GM12878 (cell line): ENCODE data around the gene TMIGD2. TPM values are rescaled to one million over a fixed set of nuclear protein-coding genes. Genes with fewer than 3 reads are reported as not detected.

ENCODE experiments used
- ATAC-seq: fragments of 200-7000 bp; cut with Tn5 transposase; 3 replicates; pipeline ENCODE4 v1.9.1; 2020; ENCODE audit warnings: mild to moderate bottlenecking, moderate library complexity
- BruUV-seq: library from RNA; stranded (reverse); fragments of 400-500 nt; replicated peaks from 2 replicates; lab custom pipeline; 2021; lab: Mats Ljungman, UMichigan
- CTCF ChIA-PET: fragments of 300-600 bp; sonication (Branson Sonifier 250); formaldehyde crosslinking; extraction: SDS; loops from one replicate; lab custom pipeline; 2021; ENCODE audit warnings: inconsistent platforms; lab: Yijun Ruan, JAX
- POLR2A ChIA-PET: fragments of 350-600 bp; formaldehyde crosslinking; extraction: SDS; loops from one replicate; lab custom pipeline; 2021; ENCODE audit warnings: inconsistent platforms; lab: Charles Lee
- RAD21 ChIA-PET: fragments of 300-600 bp; sonication (Branson Sonifier 250); formaldehyde crosslinking; loops from one replicate; lab custom pipeline; 2023; ENCODE audit warnings: antibody characterized with exemption; ENCODE audit not compliant: unreplicated experiment; lab: Charles Lee
- SMC1A ChIA-PET: fragments of 300-600 bp; sonication (Branson Sonifier 250); formaldehyde crosslinking; loops from one replicate; lab custom pipeline; 2023; ENCODE audit not compliant: unreplicated experiment, uncharacterized antibody; lab: Charles Lee
- DNase-seq: peaks from one replicate; pipeline ENCODE4 v3.0.0-alpha.2; 2011; ENCODE audit warnings: low read depth, low spot score
- FAIRE-seq: peaks from 3 replicates; lab custom pipeline; 2011; peaks lifted over from hg19 to GRCh38; lab: Jason Lieb, UNC
- H2AFZ ChIP-seq: 2 replicates; pipeline ENCODE4 v1.6.0; 2011; ENCODE audit warnings: low read depth, low read length, control low read depth; ENCODE audit not compliant: control insufficient read depth
- H3K27ac ChIP-seq: 2 replicates; pipeline ENCODE4 v1.5.1; 2011; ENCODE audit warnings: control low read depth; ENCODE audit not compliant: control insufficient read depth, insufficient read depth
- H3K27me3 ChIP-seq, 2 experiments: replicated peaks in 1 of 2; 2 replicates each; pipeline versions ENCODE4 v1.6.0 to v1.6.1; 2011; ENCODE audit warnings: low read length in 1 of 2; ENCODE audit not compliant: control insufficient read depth in 2 of 2, insufficient read depth in 2 of 2
- H3K36me3 ChIP-seq, 2 experiments: 2 replicates each; pipeline ENCODE4 v1.5.1; 2011; ENCODE audit warnings: low read length in 1 of 2; ENCODE audit not compliant: control insufficient read depth in 2 of 2, insufficient read depth in 2 of 2
- H3K4me1 ChIP-seq: 2 replicates; pipeline ENCODE4 v1.6.1; 2011; ENCODE audit warnings: mild to moderate bottlenecking, low read length, moderate library complexity, mixed read lengths; ENCODE audit not compliant: control insufficient read depth, insufficient read depth
- H3K4me2 ChIP-seq: 2 replicates; pipeline ENCODE4 v1.6.0; 2011; ENCODE audit warnings: control low read depth; ENCODE audit not compliant: control insufficient read depth, insufficient read depth
- H3K4me3 ChIP-seq: fragments of 200-600 bp; sonication (generic); 2 replicates; pipeline ENCODE4 v1.5.1; 2016
- H3K79me2 ChIP-seq: 2 replicates; pipeline ENCODE4 v1.6.0; 2011; ENCODE audit warnings: low read length; ENCODE audit not compliant: control insufficient read depth, insufficient read depth
- H3K9ac ChIP-seq: 2 replicates; pipeline ENCODE4 v1.8.0; 2011; ENCODE audit warnings: low read length, control low read depth, mixed read lengths; ENCODE audit not compliant: control insufficient read depth, insufficient read depth
- H3K9me3 ChIP-seq: replicated peaks from 3 replicates; pipeline ENCODE4 v1.5.1; 2011; ENCODE audit warnings: mild to moderate bottlenecking, low read length; ENCODE audit not compliant: control insufficient read depth, insufficient read depth
- H4K20me1 ChIP-seq: 2 replicates; pipeline ENCODE4 v1.6.0; 2011; ENCODE audit not compliant: control insufficient read depth, insufficient read depth
- CBX3 ChIP-seq: fragments of 200-600 bp; sonication (generic); IDR thresholded peaks from 2 replicates; pipeline ENCODE4 v1.6.1; 2016; ENCODE audit warnings: low read depth, borderline replicate concordance
- CHD2 ChIP-seq: IDR thresholded peaks from 2 replicates; pipeline ENCODE4 v1.6.1; 2011; ENCODE audit warnings: low read depth, low read length, improper control_type of control experiment, borderline replicate concordance
- MAX ChIP-seq: IDR thresholded peaks from 2 replicates; pipeline ENCODE4 v1.6.1; 2012; ENCODE audit warnings: low read depth, low read length, improper control_type of control experiment
- MTA2 ChIP-seq: fragments of 450-650 bp; IDR thresholded peaks from 2 replicates; pipeline ENCODE4 v1.6.1; 2016; ENCODE audit warnings: low read depth, mild to moderate bottlenecking, moderate library complexity
- NBN ChIP-seq: fragments of 450-650 bp; IDR thresholded peaks from 2 replicates; pipeline ENCODE4 v1.6.1; 2016
- RAD21 ChIP-seq: IDR thresholded peaks from 2 replicates; pipeline ENCODE4 v1.6.1; 2011; ENCODE audit warnings: mild to moderate bottlenecking, low read depth, low read length, moderate library complexity; ENCODE audit not compliant: insufficient read depth
- SIX5 ChIP-seq: IDR thresholded peaks from 2 replicates; pipeline ENCODE4 v1.6.1; 2011; ENCODE audit warnings: mild to moderate bottlenecking, low read depth, low read length, moderate library complexity; ENCODE audit not compliant: severe bottlenecking
- SMAD1 ChIP-seq: fragments of 450-650 bp; IDR thresholded peaks from 2 replicates; pipeline ENCODE4 v1.6.1; 2018; ENCODE audit warnings: mild to moderate bottlenecking, low read depth; ENCODE audit not compliant: partially characterized antibody
- SP1 ChIP-seq: IDR thresholded peaks from one replicate; pipeline ENCODE4 v1.6.1; 2011; ENCODE audit warnings: low read depth, low read length
- SRF ChIP-seq, 2 experiments: IDR thresholded peaks; 2 replicates each; pipeline ENCODE4 v1.6.1; 2011; ENCODE audit warnings: low read depth in 2 of 2, low read length in 2 of 2, mild to moderate bottlenecking in 1 of 2, moderate library complexity in 1 of 2
- TBL1XR1 ChIP-seq: IDR thresholded peaks from 2 replicates; pipeline ENCODE4 v1.6.1; 2012; ENCODE audit warnings: low read depth, low read length, improper control_type of control experiment
- TCF12 ChIP-seq: IDR thresholded peaks from 2 replicates; pipeline ENCODE4 v1.6.1; 2011; ENCODE audit warnings: low read depth, mild to moderate bottlenecking, low read length
- TCF3 ChIP-seq: IDR thresholded peaks from 2 replicates; pipeline ENCODE4 v1.6.1; 2012; ENCODE audit warnings: low read depth, mild to moderate bottlenecking, low read length, borderline replicate concordance; ENCODE audit not compliant: insufficient read depth
- ZNF217 ChIP-seq: fragments of 450-650 bp; IDR thresholded peaks from 2 replicates; pipeline ENCODE4 v1.6.1; 2017; ENCODE audit warnings: antibody characterized with exemption, mild to moderate bottlenecking
- ZNF622 ChIP-seq: fragments of 450-650 bp; IDR thresholded peaks from 2 replicates; pipeline ENCODE4 v1.6.1; 2017; ENCODE audit warnings: mild to moderate bottlenecking, inconsistent platforms
- WGBS: methylation state at CpG from one replicate; pipeline ENCODE4 v1.1.6; 2016; ENCODE audit warnings: low lambda C conversion rate; ENCODE audit not compliant: insufficient replicate concordance, insufficient coverage; ENCODE audit errors: missing lambda C conversion rate; 5-methylcytosine and 5-hydroxymethylcytosine counted together
- in situ Hi-C: fragments of 300-500 bp; cut with MboI; formaldehyde crosslinking; loops from 9 replicates; pipeline ENCODE4 v1.14.3; 2018; ENCODE audit warnings: mixed read lengths
- intact Hi-C: fragments of 100-400 bp; cut with micrococcal nuclease; formaldehyde crosslinking; loops from one replicate; pipeline ENCODE4 v1.14.2; 2022; ENCODE audit not compliant: unreplicated experiment
- polyA plus RNA-seq, 11 experiments: library from polyadenylated mRNA; depleted of rRNA in 4 of 11; unstranded in 6 of 11; stranded (reverse) in 5 of 11; fragments of >200 nt; fragmentation: Nextera tagmentation in 4 of 11; fragmentation: Illumina TruSeq in 1 of 11; extraction: Ambion mirVana in 4 of 11; extraction: Trizol in 1 of 11; gene quantifications; 1 replicate in 1 of 11; 2 replicates in 10 of 11; pipeline versions ENCODE4 v1.2.1 to v1.2.3, GENCODE V29; 2011 to 2016; ENCODE audit warnings: inconsistent platforms in 2 of 11, missing spikeins in 2 of 11, low read depth in 1 of 11
- total RNA-seq, 4 experiments: library from RNA; depleted of rRNA in 3 of 4; stranded (reverse); fragments of >200 nt in 3 of 4; fragmentation: Illumina TruSeq in 1 of 4; extraction: Trizol in 1 of 4; gene quantifications; 2 replicates each; pipeline versions ENCODE4 v1.2.1 to v1.2.3, GENCODE V29; 2013 to 2021
- TF ChIP-seq, protein P1 (sequence below): fragments of 150-350 bp; IDR thresholded peaks from 2 replicates; pipeline ENCODE4 v1.6.1; 2016; ENCODE audit warnings: low read depth, low read length

The TMIGD2 gene
- total and polyA plus RNA-seq, 10 of the 15 experiments (the other 5 are each of a cell fraction or from before 2014, with no cell fraction given): 0.09 to 0.40 (median 0.14) TPM; not detected in 5

GRCh38 chr19:4326215-4326836, 24.1 kb upstream of the TMIGD2 start:
- Histone ChIP-seq H3K9me3 (no peaks in the 10 kb centered on the region; the same call in 1 of the 3 replicates), H3K79me2 (no peaks in the 10 kb centered on the region; the same call in 1 of the 2 replicates), H3K36me3 (no peaks in the 10 kb centered on the region), H4K20me1 (no peaks in the 10 kb centered on the region), H3K9ac (no peak overlapping the region), H3K4me3 (no peak overlapping the region), H3K4me1 (peaks cover 8% of the 10 kb centered on the region; the same call in 1 of the 2 replicates), H3K4me2 (no peak overlapping the region), H2AFZ (no peak overlapping the region), H3K27me3 (no peaks in the 10 kb centered on the region), H3K27ac (no peak overlapping the region)
- POLR2A ChIA-PET: no interaction called here
- CTCF ChIA-PET: no interaction called here
- no TSS peak for BruUV-seq
- TF ChIP-seq TBL1XR1: no peak
- TF ChIP-seq MTA2: no peak
- no peak for TF ChIP-seq TCF12
- no peak for TF ChIP-seq SMAD1
- no peak for TF ChIP-seq TCF3
- SMC1A ChIA-PET: no interaction called here
- ATAC-seq (no peak), DNase-seq (no peak), FAIRE-seq (no peak)
- intact Hi-C loops (no loop called here), in situ Hi-C loops (no loop called here)
- RAD21 ChIA-PET: no interaction called here
- 52% methylated on average over 13 of the region's 13 CpGs for WGBS

- Histone ChIP-seq H3K27me3 (no peaks in the 10 kb centered on the region), H3K9me3 (no peaks in the 10 kb centered on the region; the same call in 1 of the 3 replicates), H3K4me1 (peaks cover 8% of the 10 kb centered on the region; the same call in 1 of the 2 replicates), H3K4me2 (no peak overlapping the region), H4K20me1 (no peaks in the 10 kb centered on the region), H3K9ac (no peak overlapping the region), H3K79me2 (no peaks in the 10 kb centered on the region; the same call in 1 of the 2 replicates), H3K36me3 (no peaks in the 10 kb centered on the region), H3K27ac (no peak overlapping the region), H2AFZ (no peak overlapping the region), H3K4me3 (no peak overlapping the region)
- BruUV-seq: no TSS peak
- ChIA-PET SMC1A (no interaction called here), POLR2A (interaction anchor here (0.5 kb wide), 1 partner anchor 325 kb away, joined by 3 read pairs; no protein-coding TSS in a partner anchor), RAD21 (interaction anchor here (1.2 kb wide), 1 partner anchor 21 kb away, joined by 3 read pairs; no protein-coding TSS in a partner anchor), CTCF (no interaction called here)
- WGBS: 79% methylated on average over 12 of the region's 12 CpGs
- FAIRE-seq (no peak), DNase-seq (no peak), ATAC-seq (no peak)
- in situ Hi-C loops (no loop called here), intact Hi-C loops (no loop called here)
- TF ChIP-seq SP1 (no peak), NBN (no peak), ZNF217 (no peak), RAD21 (no peak), ZNF622 (no peak), MAX (no peak), SRF (IDR thresholded peaks at IDR 0.05; ENCODE audit: low read depth in 2 of 2, low read length in 2 of 2) (no peak), CHD2 (no peak), CBX3 (no peak), SIX5 (no peak)
- TF ChIP-seq, protein P1, sequence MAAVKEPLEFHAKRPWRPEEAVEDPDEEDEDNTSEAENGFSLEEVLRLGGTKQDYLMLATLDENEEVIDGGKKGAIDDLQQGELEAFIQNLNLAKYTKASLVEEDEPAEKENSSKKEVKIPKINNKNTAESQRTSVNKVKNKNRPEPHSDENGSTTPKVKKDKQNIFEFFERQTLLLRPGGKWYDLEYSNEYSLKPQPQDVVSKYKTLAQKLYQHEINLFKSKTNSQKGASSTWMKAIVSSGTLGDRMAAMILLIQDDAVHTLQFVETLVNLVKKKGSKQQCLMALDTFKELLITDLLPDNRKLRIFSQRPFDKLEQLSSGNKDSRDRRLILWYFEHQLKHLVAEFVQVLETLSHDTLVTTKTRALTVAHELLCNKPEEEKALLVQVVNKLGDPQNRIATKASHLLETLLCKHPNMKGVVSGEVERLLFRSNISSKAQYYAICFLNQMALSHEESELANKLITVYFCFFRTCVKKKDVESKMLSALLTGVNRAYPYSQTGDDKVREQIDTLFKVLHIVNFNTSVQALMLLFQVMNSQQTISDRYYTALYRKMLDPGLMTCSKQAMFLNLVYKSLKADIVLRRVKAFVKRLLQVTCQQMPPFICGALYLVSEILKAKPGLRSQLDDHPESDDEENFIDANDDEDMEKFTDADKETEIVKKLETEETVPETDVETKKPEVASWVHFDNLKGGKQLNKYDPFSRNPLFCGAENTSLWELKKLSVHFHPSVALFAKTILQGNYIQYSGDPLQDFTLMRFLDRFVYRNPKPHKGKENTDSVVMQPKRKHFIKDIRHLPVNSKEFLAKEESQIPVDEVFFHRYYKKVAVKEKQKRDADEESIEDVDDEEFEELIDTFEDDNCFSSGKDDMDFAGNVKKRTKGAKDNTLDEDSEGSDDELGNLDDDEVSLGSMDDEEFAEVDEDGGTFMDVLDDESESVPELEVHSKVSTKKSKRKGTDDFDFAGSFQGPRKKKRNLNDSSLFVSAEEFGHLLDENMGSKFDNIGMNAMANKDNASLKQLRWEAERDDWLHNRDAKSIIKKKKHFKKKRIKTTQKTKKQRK: no peak
Measured at GRCh38 chr19:4324228-4324627, 22.0 kb upstream of the TMIGD2 start.
